T1000 (cell line): ENCODE data around the gene GPR139.

ENCODE experiments used
- DNase-seq: peaks from one replicate; lab custom pipeline; 2025; ENCODE audit warnings: mixed read lengths; lab: John Stamatoyannopoulos, UW

Gene GPR139

GRCh38 chr16:20073203-20074098 lies at the start of gene GPR139:
TSS of gene GPR139 (minus strand) at chr16:20073890. CDS start at chr16:20073616, 274 bp downstream.
- DNase-seq, result no peak

GRCh38 chr16:20122011-20122410 lies 48.3 kb upstream of the GPR139 start:
- no peak for DNase-seq

GRCh38 chr16:20114356-20114755 lies 40.7 kb upstream of the GPR139 start:
- peak; percentile 9 for DNase-seq

GRCh38 chr16:20111143-20111542 lies 37.5 kb upstream of the GPR139 start:
- no peak for DNase-seq

- no peak for DNase-seq
Measured at GRCh38 chr16:20107083-20107482, 33.4 kb upstream of the GPR139 start.

- no peak for DNase-seq
Measured at GRCh38 chr16:20104563-20105183, 31.0 kb upstream of the GPR139 start.

GRCh38 chr16:20102521-20102920 lies 28.8 kb upstream of the GPR139 start:
- DNase-seq, result no peak

- DNase-seq, result no peak
Measured at GRCh38 chr16:20102021-20102420, 28.3 kb upstream of the GPR139 start.

- DNase-seq, result no peak
Measured at GRCh38 chr16:20099375-20099774, 25.7 kb upstream of the GPR139 start.

- no peak for DNase-seq
Measured at GRCh38 chr16:20094157-20094556, 20.5 kb upstream of the GPR139 start.

GRCh38 chr16:20089246-20089965 lies 15.7 kb upstream of the GPR139 start:
- DNase-seq, result no peak

- DNase-seq, result no peak
Measured at GRCh38 chr16:20084624-20085226, 11.0 kb upstream of the GPR139 start.

- no peak for DNase-seq
Measured at GRCh38 chr16:20079106-20079505, 5.4 kb upstream of the GPR139 start.

GRCh38 chr16:20075243-20075642 lies 1.6 kb upstream of the GPR139 start:
- no peak for DNase-seq

GRCh38 chr16:20074099-20074991 lies 655 bp upstream of the GPR139 start:
- DNase-seq, result no peak

- DNase-seq, result no peak
Measured at GRCh38 chr16:20072874-20073202, 852 bp downstream of the GPR139 start.

- no peak for DNase-seq
Measured at GRCh38 chr16:20072146-20072873, 1.4 kb downstream of the GPR139 start.

GRCh38 chr16:20064931-20065330 lies 8.8 kb downstream of the GPR139 start:
- no peak for DNase-seq

GRCh38 chr16:20064520-20064919 lies 9.2 kb downstream of the GPR139 start:
- DNase-seq, result no peak

- no peak for DNase-seq
Measured at GRCh38 chr16:20061132-20061531, 12.6 kb downstream of the GPR139 start.

GRCh38 chr16:20056436-20056835 lies 17.3 kb downstream of the GPR139 start:
- DNase-seq, result no peak
